ENCODE data around the gene GRM4.

Gene GRM4

GRCh38 chr6:34142061-34142998 is 3.6 kb downstream of the GRM4 start:
- DNase-seq = peak in 1 of 2 experiments; percentile 75

- DNase-seq = no peak
Measured at GRCh38 chr6:34140075-34140474, 5.8 kb downstream of the GRM4 start.

GRCh38 chr6:34138914-34139510 is 6.9 kb downstream of the GRM4 start:
- no peak for DNase-seq

GRCh38 chr6:34138191-34138590 is 7.7 kb downstream of the GRM4 start:
- DNase-seq = no peak

- no peak for DNase-seq
Measured at GRCh38 chr6:34135541-34135940, 10.3 kb downstream of the GRM4 start.

- DNase-seq = no peak
Measured at GRCh38 chr6:34132486-34133185, 13.3 kb downstream of the GRM4 start.

GRCh38 chr6:34131326-34132290 is 14.3 kb downstream of the GRM4 start:
- DNase-seq = no peak

GRCh38 chr6:34130862-34131261 is 15.0 kb downstream of the GRM4 start:
- no peak for DNase-seq

- DNase-seq = no peak
Measured at GRCh38 chr6:34129753-34130152, 16.1 kb downstream of the GRM4 start.

- DNase-seq = peak; percentile 50 to 94
Measured at GRCh38 chr6:34128045-34128444, 17.8 kb downstream of the GRM4 start.

GRCh38 chr6:34126419-34126818 is 19.5 kb downstream of the GRM4 start:
- no peak for DNase-seq

- DNase-seq = no peak
Measured at GRCh38 chr6:34125939-34126338, 19.9 kb downstream of the GRM4 start.

GRCh38 chr6:34120953-34121675 is 24.8 kb downstream of the GRM4 start:
- no peak for DNase-seq

- DNase-seq = no peak
Measured at GRCh38 chr6:34115915-34116314, 30.0 kb downstream of the GRM4 start.

GRCh38 chr6:34115403-34115795 is 30.5 kb downstream of the GRM4 start:
- no peak for DNase-seq

GRCh38 chr6:34114695-34115402 is 31.0 kb downstream of the GRM4 start:
- no peak for DNase-seq

GRCh38 chr6:34113532-34113931 is 32.4 kb downstream of the GRM4 start:
- DNase-seq = no peak

GRCh38 chr6:34112126-34112525 is 33.8 kb downstream of the GRM4 start:
- no peak for DNase-seq

- peak in 1 of 2 experiments; percentile 53 for DNase-seq
Measured at GRCh38 chr6:34110610-34111009, 35.3 kb downstream of the GRM4 start.

GRCh38 chr6:34108176-34108575 is 37.7 kb downstream of the GRM4 start:
- no peak for DNase-seq

GRCh38 chr6:34106900-34107299 is 39.0 kb downstream of the GRM4 start:
- no peak for DNase-seq
